ENCODE results near the gene CACNB1.

The CACNB1 gene

GRCh38 chr17:39126436-39126835 lies 71.0 kb downstream of the CACNB1 start:
- no peak for DNase-seq (ENCODE audit: low read depth in 2 of 2, low spot score in 1 of 2)

DNA sequence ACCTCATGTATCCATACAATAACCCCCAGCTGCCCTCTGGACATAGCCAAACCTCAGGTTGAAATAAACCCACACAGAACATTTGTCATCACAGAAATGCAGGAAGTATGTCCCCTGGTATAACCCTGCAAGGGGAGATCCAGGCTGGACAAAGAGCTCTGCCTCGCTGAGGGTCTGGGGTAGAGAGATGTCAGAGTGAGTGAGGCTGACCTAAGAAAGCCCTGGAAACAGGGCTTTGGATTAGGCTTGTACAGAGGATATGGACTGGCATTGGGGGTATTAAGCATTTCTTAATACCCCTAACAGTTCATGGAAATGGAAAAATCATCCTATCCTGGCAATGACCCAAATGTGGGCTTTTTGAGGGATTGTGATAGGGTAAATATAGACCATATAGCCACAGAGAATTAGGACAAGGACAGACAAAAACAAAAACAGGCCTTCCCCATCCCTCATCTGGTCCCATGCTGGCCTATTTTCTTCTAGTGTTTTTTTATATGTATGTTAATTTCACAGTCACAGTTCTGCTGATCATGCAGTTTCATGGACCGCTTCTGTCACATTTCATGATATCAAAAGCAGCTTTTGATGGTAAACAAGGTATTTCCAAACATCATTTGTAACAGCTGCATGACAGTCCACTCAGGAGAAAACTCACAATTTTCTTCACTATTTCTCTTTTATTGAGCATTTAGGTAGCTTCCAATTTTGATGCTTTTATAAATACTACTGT lies 72.2 kb downstream of the CACNB1 start:
- no peak for DNase-seq (ENCODE audit: low read depth in 2 of 2, low spot score in 1 of 2)

- DNase-seq (ENCODE audit: low read depth in 2 of 2, low spot score in 1 of 2) = no peak
Measured at GRCh38 chr17:39123627-39124026, 73.8 kb downstream of the CACNB1 start.

Data from stimulated activated CD8-positive, alpha-beta memory T cell treated with anti-CD3 and anti-CD28 coated beads, Interleukin-4, amount 100 ng/mL, for 1 hour (primary cell).